Type B pancreatic cell (in vitro differentiated cells): ENCODE data around the gene COPS7B. TPM values are rescaled to one million over a fixed set of nuclear protein-coding genes. Genes with fewer than 3 reads are reported as not detected.

Experiments used
- DNase-seq: peaks from one replicate; pipeline ENCODE4 v3.0.0; 2021; ENCODE audit warnings: mixed read lengths; ENCODE audit not compliant: unreplicated experiment; ENCODE audit errors: extremely low spot score
- H3K27ac Mint-ChIP-seq: 2 replicates; pipeline ENCODE4 v1.8.0; 2021; ENCODE audit warnings: mild to moderate bottlenecking, mixed read lengths
- H3K27me3 Mint-ChIP-seq: 2 replicates; pipeline ENCODE4 v1.8.0; 2021; ENCODE audit warnings: mixed read lengths
- H3K36me3 Mint-ChIP-seq: 2 replicates; pipeline ENCODE4 v1.8.0; 2021; ENCODE audit warnings: mixed read lengths
- H3K4me1 Mint-ChIP-seq: one replicate; pipeline ENCODE4 v1.8.0; 2021; ENCODE audit warnings: mixed read lengths; ENCODE audit not compliant: unreplicated experiment
- H3K4me3 Mint-ChIP-seq: 2 replicates; pipeline ENCODE4 v1.8.0; 2021; ENCODE audit warnings: mild to moderate bottlenecking, mixed read lengths
- H3K9me3 Mint-ChIP-seq: 2 replicates; pipeline ENCODE4 v1.8.0; 2021; ENCODE audit warnings: mixed read lengths
- total RNA-seq: library from RNA; stranded (reverse); gene quantifications from 2 replicates; pipeline ENCODE4 v1.2.1, GENCODE V29; 2021; ENCODE audit warnings: low replicate concordance
- TF ChIP-seq, protein P1 (sequence below): fragments of 200-600 bp; sonication (generic); conservative IDR thresholded peaks from 2 replicates; pipeline ENCODE4 v1.5.0; 2021; ENCODE audit warnings: antibody characterized with exemption, mild to moderate bottlenecking

Gene COPS7B
- total RNA-seq, 1 donor from 2014 or later, result 48.1 TPM

DNA sequence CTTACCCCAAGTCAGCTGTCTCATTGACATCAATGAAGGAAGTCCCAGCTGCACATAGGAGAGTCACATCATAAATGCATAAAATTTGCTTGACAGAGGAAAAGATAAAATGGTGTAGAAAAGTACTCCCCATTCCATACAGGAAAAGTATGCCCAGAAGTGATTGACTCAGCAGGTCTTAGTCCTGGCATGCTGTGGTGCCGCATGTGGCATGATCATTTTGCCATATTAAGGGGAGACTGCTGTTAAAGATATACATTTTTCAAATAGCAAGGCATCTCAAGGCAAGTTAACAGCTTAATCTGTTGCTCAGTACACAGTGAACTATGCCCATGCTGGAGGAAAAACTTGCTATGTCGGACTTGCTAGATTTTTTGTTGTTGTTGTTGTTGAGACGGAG lies 8.1 kb downstream of the COPS7B start:
- no peaks in the 10 kb centered on the region for H3K9me3 Mint-ChIP-seq
- H3K27ac Mint-ChIP-seq, result no peak overlapping the region
- TF ChIP-seq, protein P1, sequence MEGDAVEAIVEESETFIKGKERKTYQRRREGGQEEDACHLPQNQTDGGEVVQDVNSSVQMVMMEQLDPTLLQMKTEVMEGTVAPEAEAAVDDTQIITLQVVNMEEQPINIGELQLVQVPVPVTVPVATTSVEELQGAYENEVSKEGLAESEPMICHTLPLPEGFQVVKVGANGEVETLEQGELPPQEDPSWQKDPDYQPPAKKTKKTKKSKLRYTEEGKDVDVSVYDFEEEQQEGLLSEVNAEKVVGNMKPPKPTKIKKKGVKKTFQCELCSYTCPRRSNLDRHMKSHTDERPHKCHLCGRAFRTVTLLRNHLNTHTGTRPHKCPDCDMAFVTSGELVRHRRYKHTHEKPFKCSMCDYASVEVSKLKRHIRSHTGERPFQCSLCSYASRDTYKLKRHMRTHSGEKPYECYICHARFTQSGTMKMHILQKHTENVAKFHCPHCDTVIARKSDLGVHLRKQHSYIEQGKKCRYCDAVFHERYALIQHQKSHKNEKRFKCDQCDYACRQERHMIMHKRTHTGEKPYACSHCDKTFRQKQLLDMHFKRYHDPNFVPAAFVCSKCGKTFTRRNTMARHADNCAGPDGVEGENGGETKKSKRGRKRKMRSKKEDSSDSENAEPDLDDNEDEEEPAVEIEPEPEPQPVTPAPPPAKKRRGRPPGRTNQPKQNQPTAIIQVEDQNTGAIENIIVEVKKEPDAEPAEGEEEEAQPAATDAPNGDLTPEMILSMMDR, result no peak
- DNase-seq, result no peak
- H3K27me3 Mint-ChIP-seq, result no peaks in the 10 kb centered on the region
- no peak overlapping the region for H3K4me3 Mint-ChIP-seq
- peaks cover 14% of the 10 kb centered on the region for H3K36me3 Mint-ChIP-seq
- peaks cover 5% of the 10 kb centered on the region for H3K4me1 Mint-ChIP-seq

DNA sequence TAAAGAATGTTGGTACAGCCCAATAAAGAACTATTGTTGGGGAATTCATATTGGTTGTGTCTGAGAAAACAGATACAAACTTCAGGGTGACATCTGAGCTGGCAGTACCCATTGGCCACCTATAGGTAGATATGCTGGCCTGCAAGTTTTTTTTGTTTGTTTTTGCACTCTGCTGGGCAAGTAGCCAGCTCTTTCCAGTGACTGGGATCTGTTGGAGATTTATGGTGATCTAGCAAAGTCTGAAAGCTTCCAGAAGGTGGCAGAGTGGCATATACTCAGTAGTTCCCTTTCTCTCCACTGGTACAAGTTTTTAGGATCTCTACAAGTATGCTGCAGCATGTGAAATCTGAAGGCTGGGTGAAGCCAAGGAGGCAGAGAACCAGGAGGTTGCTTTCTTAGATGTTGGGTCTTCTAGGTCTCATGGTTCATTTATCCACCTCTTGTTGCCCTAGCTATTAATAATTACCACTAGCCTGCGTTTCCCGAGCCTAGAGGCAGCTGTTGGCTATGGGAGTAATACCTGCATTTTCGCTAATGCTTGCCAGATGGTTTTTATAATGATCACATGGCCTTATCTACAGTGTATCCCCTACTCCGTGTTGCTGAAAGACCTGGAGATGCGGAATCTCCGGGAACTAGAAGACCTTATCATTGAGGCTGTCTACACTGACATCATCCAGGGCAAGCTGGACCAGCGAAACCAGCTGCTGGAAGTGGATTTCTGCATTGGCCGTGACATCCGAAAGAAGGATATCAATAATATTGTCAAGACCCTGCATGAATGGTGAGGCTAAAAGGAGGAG lies 9.5 kb downstream of the COPS7B start:
- no peak overlapping the region for H3K4me3 Mint-ChIP-seq
- TF ChIP-seq, protein P1, result peak; percentile 55
- DNase-seq, result no peak
- no peaks in the 10 kb centered on the region for H3K27me3 Mint-ChIP-seq
- H3K4me1 Mint-ChIP-seq, result peaks cover 5% of the 10 kb centered on the region
- no peaks in the 10 kb centered on the region for H3K9me3 Mint-ChIP-seq
- no peak overlapping the region for H3K27ac Mint-ChIP-seq
- H3K36me3 Mint-ChIP-seq, result peaks cover 14% of the 10 kb centered on the region

- H3K27me3 Mint-ChIP-seq, result no peaks in the 10 kb centered on the region
- H3K36me3 Mint-ChIP-seq, result peaks cover 5% of the 10 kb centered on the region
- H3K4me1 Mint-ChIP-seq, result peaks cover 1% of the 10 kb centered on the region
- no peak overlapping the region for H3K4me3 Mint-ChIP-seq
- TF ChIP-seq, protein P1, result peak; percentile 84
- H3K27ac Mint-ChIP-seq, result no peak overlapping the region
- no peak for DNase-seq
- H3K9me3 Mint-ChIP-seq, result no peaks in the 10 kb centered on the region
Measured at GRCh38 chr2:231800493-231801091, 14.3 kb downstream of the COPS7B start.

DNA sequence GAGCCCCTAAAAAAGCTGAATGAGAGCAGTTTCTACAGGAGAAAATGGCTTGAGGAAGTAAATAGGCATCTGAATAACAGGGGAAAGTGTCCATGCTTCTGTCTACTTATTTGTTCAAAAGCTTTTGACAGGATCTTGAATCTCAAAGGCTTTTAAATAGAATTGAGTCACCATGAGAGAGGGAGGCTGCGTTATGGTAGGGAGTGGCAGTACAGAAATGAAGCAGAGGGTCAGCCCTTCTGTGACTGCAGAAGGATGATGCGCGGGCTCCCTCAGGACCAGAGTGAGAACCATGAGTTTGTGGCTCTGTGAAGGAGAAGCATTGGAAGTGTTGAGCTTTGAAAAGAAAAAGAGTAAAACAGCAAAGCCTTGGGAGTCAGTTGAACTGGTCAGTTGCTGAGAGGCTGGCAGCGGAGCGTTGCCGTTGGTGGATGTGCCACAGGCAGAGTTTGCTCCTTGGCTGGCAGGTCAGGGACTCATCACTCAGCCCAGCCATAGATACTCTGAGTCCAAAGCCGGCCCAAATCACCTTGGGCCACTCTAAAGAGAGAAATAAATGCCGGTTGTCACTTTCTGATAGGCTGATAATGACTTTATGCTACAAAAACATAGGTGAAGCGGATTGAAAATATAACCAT lies 17.4 kb downstream of the COPS7B start:
- H3K9me3 Mint-ChIP-seq, result no peaks in the 10 kb centered on the region
- TF ChIP-seq, protein P1, result no peak
- no peaks in the 10 kb centered on the region for H3K36me3 Mint-ChIP-seq
- H3K4me1 Mint-ChIP-seq, result no peaks in the 10 kb centered on the region
- no peak overlapping the region for H3K4me3 Mint-ChIP-seq
- no peak overlapping the region for H3K27ac Mint-ChIP-seq
- no peaks in the 10 kb centered on the region for H3K27me3 Mint-ChIP-seq
- DNase-seq, result no peak

DNA sequence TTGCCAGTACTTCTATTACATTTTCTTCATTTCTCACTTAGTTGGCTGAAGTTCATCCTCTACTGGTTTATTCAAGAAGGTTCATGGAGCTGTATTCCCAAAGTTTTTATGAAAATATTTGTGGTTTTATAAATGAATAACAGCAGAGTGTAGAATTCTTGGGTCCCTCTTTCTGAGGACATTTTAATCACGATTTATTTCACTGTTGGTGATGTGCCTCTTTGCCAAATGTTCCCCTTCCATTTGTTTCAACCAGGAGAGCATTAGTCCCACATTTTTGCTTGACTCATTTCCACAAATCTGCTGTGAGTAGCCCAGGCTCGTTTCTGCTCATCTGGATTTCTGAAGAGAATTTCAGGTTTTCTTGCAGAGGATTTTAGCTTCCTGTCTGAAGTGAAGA lies 20.8 kb downstream of the COPS7B start:
- Mint-ChIP-seq H3K4me3 (no peak overlapping the region), H3K36me3 (peaks cover 4% of the 10 kb centered on the region), H3K9me3 (no peaks in the 10 kb centered on the region), H3K27me3 (no peaks in the 10 kb centered on the region), H3K4me1 (no peaks in the 10 kb centered on the region), H3K27ac (no peak overlapping the region)
- TF ChIP-seq, protein P1, result no peak
- DNase-seq, result no peak
